VCaP (cell line): ENCODE measurements around the gene RFX2.

Experiments used
- H3K27ac ChIP-seq: fragments of 450-650 bp; 2 replicates; pipeline ENCODE4 v1.5.1; 2017
- TF ChIP-seq, protein P1 (sequence below): fragments of 450-650 bp; conservative IDR thresholded peaks from 2 replicates; pipeline ENCODE4 v1.5.1; 2017; ENCODE audit warnings: mild to moderate bottlenecking, moderate library complexity

RFX2 gene

DNA sequence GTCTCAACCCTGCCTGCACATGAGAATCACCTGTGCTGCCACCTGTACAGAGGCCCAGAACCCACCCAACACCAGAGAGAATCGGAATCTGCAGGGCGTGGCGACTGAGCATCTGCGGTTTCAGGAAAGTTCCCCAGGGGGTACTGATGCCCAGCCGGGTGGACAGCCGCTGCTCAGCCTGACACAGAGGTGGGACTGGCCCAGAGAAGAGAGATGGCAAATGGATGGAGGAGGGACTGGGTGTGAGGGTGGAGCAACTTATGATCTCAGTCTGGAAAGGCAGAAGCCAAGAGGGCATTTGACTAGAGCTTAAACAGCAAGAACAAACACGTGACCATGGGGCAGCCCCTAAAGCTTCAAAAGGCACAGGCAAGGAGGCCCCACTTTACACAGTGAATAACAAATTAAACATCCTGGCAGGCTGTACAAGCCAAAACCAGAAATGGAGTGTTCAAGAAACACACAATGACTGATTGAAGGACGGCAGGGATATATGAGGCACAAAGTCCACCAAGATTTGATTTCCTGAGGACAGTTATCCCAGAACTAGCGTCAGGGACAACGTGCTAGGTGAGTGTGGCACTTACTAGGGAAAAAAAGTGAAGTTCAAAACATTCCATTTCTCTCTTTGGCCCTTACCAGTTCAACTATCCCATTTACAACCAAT, 135.4 kb downstream of the RFX2 start:
- H3K27ac ChIP-seq, result no peak overlapping the region
- TF ChIP-seq, protein P1, sequence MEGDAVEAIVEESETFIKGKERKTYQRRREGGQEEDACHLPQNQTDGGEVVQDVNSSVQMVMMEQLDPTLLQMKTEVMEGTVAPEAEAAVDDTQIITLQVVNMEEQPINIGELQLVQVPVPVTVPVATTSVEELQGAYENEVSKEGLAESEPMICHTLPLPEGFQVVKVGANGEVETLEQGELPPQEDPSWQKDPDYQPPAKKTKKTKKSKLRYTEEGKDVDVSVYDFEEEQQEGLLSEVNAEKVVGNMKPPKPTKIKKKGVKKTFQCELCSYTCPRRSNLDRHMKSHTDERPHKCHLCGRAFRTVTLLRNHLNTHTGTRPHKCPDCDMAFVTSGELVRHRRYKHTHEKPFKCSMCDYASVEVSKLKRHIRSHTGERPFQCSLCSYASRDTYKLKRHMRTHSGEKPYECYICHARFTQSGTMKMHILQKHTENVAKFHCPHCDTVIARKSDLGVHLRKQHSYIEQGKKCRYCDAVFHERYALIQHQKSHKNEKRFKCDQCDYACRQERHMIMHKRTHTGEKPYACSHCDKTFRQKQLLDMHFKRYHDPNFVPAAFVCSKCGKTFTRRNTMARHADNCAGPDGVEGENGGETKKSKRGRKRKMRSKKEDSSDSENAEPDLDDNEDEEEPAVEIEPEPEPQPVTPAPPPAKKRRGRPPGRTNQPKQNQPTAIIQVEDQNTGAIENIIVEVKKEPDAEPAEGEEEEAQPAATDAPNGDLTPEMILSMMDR, result no peak

DNA sequence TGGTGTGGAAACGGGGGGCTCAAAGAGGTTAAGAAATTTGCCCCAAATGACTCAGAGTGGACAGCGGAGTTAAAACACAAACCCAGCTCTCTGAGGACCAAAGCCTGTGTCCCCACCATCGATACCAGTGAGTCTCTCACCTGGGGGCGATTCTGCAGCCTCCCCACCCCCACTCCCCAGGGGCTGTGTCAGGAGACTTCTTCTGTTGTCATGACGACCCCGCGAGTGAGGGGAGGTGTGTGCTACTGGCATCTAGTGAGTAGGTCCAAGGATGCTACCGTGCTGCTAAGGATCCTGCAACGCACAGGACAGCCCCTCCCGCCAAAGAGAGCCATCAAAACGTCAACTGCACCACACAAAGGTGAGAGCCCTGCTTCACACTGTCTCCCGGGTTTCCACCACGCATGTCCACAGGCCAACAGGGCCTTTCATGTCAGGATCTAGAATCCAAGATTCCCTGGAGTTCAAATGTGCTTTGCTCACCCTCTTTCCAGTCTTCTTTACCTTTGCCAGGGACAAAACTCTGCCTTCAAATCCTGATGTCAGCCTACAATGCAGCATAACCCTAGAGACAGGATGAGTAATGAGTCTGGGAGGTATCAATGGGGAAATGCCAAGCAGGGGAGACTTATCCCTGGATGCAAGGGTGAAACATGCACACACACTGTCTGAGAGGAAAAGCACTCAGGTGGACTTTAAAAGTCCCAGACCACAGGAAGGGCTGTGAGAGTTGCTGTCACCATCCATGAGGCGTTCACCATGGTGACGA, 136.2 kb downstream of the RFX2 start:
- H3K27ac ChIP-seq, result no peak overlapping the region
- TF ChIP-seq, protein P1, result no peak

DNA sequence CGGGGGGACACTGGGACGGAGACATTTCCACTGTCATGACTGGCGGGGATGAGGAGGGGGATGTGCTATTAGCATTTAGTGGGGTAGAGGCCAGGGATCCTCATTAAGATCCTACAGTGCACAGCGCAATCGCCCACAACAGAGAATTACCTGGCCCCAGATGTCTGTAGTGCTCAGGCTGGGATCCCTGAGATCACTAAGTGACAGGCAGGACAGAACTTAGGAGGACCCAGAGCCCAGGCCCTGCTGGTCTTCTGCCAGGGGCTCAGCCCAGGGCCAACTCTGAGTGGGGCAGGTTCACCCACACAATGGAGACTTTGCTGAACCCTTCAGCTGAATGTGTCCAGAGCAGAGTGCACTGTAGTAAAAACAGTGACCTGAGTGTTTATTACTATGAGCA, 136.9 kb downstream of the RFX2 start:
- H3K27ac ChIP-seq, result no peak overlapping the region
- TF ChIP-seq, protein P1, result no peak

DNA sequence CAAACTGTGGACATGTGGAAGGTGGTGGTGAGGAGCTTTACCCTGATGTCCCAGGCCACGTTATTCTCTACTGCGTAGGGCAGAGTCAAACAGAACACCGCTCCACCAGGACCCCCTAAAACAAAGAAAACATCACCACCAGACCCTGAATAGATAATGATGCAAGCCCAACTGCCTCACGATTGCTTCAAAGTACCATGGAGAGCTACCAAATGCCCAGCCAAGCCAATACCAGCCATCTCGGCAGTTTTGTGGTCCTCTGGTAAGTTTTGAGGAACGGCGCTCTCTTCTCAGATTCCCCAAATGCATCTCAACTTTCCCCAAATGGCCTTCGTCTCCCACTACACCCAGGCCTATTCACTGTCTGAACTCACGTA, 138.0 kb downstream of the RFX2 start:
- TF ChIP-seq, protein P1, result no peak
- no peak overlapping the region for H3K27ac ChIP-seq

DNA sequence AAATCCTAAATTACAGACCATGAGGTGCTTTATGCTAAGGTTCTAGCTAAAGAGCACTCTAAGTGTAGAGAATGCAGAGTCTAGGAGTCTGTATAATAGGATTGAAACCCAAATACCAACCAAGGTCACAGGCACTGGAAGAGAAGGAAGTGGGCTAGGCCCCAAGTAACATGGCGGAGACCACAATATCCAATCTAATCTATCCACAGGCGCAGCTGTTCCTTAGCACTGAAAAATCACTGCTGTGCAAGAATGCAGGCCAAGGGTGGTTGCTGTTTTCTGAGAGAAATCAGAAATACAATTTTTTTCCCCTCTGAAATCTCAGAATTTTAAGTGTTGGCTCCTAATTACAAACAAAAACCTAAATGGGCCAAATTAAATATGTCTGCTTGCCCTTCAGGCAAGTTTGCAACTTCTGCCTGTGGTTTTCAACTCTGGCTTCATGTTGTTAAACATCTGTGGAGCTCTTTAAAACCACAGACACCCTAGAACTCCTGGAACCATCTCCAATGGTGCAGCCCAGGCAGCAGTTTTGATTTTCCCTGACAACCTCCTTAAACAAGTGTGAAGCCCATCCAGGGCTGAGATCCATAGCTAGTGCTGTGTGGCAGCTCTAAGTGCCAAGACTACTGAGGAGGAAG, 138.5 kb downstream of the RFX2 start:
- no peak overlapping the region for H3K27ac ChIP-seq

DNA sequence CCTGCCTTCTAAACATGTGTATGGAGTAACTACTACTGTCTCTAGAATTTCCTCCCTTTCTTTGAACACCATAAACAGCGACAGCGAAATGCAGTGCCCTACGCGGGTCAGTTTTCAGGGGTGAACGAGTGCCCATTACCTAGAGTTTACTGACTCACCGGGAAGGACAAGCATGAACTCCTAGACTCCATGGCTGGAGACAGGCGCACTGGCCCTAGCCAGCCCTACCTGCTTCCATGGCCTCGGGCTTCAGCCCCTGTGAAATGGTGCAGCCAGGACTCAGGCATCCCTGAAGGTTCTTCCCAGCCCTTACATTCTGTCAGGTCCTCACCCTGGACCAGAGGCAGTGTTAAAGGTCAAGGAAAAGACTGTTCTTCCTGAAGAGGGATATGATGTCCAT, 140.8 kb downstream of the RFX2 start:
- TF ChIP-seq, protein P1, result no peak
- H3K27ac ChIP-seq, result peak overlapping the region; percentile 71

More for the DNA sequence above, 138.5 kb downstream of the RFX2 start:
- TF ChIP-seq, protein P1, result no peak
